Fibroblast of lung (primary cell): ENCODE measurements around the gene SPATA6L. TPM values are rescaled to one million over a fixed set of nuclear protein-coding genes. Genes with fewer than 3 reads are reported as not detected.

Experiments
- DNase-seq, 2 donors: peaks; one replicate each; pipeline versions ENCODE4 v3.0.0 to v3.0.0-alpha.2; 2010; ENCODE audit warnings: low read depth in 2 of 2
- H2AFZ ChIP-seq: 2 replicates; pipeline ENCODE4 v1.5.1; 2012; ENCODE audit warnings: low read length, control low read depth, inconsistent platforms
- H3K27ac ChIP-seq: 2 replicates; pipeline ENCODE4 v1.5.1; 2011; ENCODE audit warnings: low read length, control low read depth; ENCODE audit not compliant: insufficient read depth
- H3K27me3 ChIP-seq: 2 replicates; pipeline ENCODE4 v1.5.1; 2011; ENCODE audit warnings: mild to moderate bottlenecking, low read length; ENCODE audit not compliant: control insufficient read depth, insufficient read depth
- H3K36me3 ChIP-seq: 2 replicates; pipeline ENCODE4 v1.5.1; 2011; ENCODE audit warnings: low read length; ENCODE audit not compliant: control insufficient read depth, insufficient read depth
- H3K4me1 ChIP-seq: 2 replicates; pipeline ENCODE4 v1.5.1; 2011; ENCODE audit warnings: low read length; ENCODE audit not compliant: control insufficient read depth, insufficient read depth; ENCODE audit errors: extremely low read depth
- H3K4me2 ChIP-seq: 2 replicates; pipeline ENCODE4 v1.5.1; 2011; ENCODE audit warnings: low read length, control low read depth; ENCODE audit not compliant: insufficient read depth; ENCODE audit errors: extremely low read depth
- H3K4me3 ChIP-seq, 4 experiments: fragments of 200-600 bp in 1 of 4; sonication (generic) in 1 of 4; replicated peaks in 1 of 4; 2 replicates each; pipeline ENCODE4 v1.5.1; 2011 to 2016; ENCODE audit warnings: low read length in 4 of 4, low read depth in 3 of 4, mild to moderate bottlenecking in 3 of 4, control low read depth in 2 of 4, inconsistent platforms in 1 of 4, mixed read lengths in 1 of 4; ENCODE audit not compliant: insufficient read depth in 1 of 4; ENCODE audit errors: control extremely low read depth in 1 of 4
- H3K79me2 ChIP-seq: 2 replicates; pipeline ENCODE4 v1.5.1; 2012; ENCODE audit warnings: mild to moderate bottlenecking, low read length, inconsistent platforms; ENCODE audit not compliant: control insufficient read depth, insufficient read depth
- H3K9ac ChIP-seq: 2 replicates; pipeline ENCODE4 v1.5.1; 2011; ENCODE audit warnings: mild to moderate bottlenecking, low read length, control low read depth; ENCODE audit not compliant: insufficient read depth
- H3K9me3 ChIP-seq: 2 replicates; pipeline ENCODE4 v1.5.1; 2012; ENCODE audit warnings: low read depth, low read length; ENCODE audit not compliant: control insufficient read depth, insufficient read depth
- H4K20me1 ChIP-seq: 2 replicates; pipeline ENCODE4 v1.5.1; 2011; ENCODE audit warnings: low read length; ENCODE audit not compliant: control insufficient read depth, insufficient read depth; ENCODE audit errors: extremely low read depth
- EZH2 ChIP-seq: IDR thresholded peaks from 2 replicates; pipeline ENCODE4 v1.5.1; 2012; ENCODE audit warnings: low read length, control low read depth, mild to moderate bottlenecking; ENCODE audit errors: missing control alignments
- polyA plus RNA-seq, 2 donors: library from polyadenylated mRNA; depleted of rRNA in 1 of 2; stranded (reverse) in 1 of 2; unstranded in 1 of 2; fragments of >200 nt; gene quantifications; 2 replicates each; pipeline ENCODE4 v1.2.1, GENCODE V29; 2011 to 2012; ENCODE audit warnings: missing spikeins in 1 of 2
- total RNA-seq: library from RNA; depleted of rRNA; stranded (reverse); fragments of >200 nt; gene quantifications from 2 replicates; pipeline ENCODE4 v1.2.1, GENCODE V29; 2014
- TF ChIP-seq, protein P1 (sequence below), 2 donors: IDR thresholded peaks in 1 of 2; conservative IDR thresholded peaks in 1 of 2; 1 replicate in 1 of 2; 2 replicates in 1 of 2; pipeline ENCODE4 v1.5.1; 2011 to 2012; ENCODE audit warnings: low read length in 2 of 2, control low read depth in 1 of 2, inconsistent platforms in 1 of 2, low read depth in 1 of 2, mild to moderate bottlenecking in 1 of 2

SPATA6L gene
- total and polyA plus RNA-seq, 2 donors (not counting 1 experiment from before 2014, with no cell fraction given), result 0.54 to 1.2 TPM

DNA sequence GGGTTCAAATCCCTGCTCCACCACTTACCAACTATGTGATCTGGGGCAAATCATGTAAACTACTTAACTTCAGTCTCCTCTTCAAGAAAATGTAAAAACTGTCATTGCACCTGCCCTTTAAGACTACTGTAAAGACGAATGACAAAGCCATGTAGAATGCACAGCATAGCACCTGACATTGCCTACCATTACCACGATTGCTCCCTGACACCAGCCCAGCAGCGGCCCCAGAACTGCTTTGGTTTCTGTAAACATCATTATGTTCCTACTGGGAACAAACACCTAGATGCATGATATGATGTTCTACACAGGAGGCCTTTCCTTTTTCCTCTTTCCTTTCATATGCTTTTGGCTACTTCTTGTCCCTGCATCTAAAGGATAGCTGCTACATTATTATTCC lies 27.3 kb downstream of the SPATA6L start:
- Histone ChIP-seq H3K27ac (no peak overlapping the region), H3K4me3 (no peak overlapping the region), H2AFZ (no peak overlapping the region), H3K4me2 (no peak overlapping the region), H3K9me3 (no peaks in the 10 kb centered on the region), H3K36me3 (no peaks in the 10 kb centered on the region), H3K9ac (no peak overlapping the region), H4K20me1 (no peaks in the 10 kb centered on the region), H3K27me3 (no peaks in the 10 kb centered on the region), H3K79me2 (no peaks in the 10 kb centered on the region), H3K4me1 (no peaks in the 10 kb centered on the region)
- DNase-seq, result no peak
- TF ChIP-seq, protein P1, sequence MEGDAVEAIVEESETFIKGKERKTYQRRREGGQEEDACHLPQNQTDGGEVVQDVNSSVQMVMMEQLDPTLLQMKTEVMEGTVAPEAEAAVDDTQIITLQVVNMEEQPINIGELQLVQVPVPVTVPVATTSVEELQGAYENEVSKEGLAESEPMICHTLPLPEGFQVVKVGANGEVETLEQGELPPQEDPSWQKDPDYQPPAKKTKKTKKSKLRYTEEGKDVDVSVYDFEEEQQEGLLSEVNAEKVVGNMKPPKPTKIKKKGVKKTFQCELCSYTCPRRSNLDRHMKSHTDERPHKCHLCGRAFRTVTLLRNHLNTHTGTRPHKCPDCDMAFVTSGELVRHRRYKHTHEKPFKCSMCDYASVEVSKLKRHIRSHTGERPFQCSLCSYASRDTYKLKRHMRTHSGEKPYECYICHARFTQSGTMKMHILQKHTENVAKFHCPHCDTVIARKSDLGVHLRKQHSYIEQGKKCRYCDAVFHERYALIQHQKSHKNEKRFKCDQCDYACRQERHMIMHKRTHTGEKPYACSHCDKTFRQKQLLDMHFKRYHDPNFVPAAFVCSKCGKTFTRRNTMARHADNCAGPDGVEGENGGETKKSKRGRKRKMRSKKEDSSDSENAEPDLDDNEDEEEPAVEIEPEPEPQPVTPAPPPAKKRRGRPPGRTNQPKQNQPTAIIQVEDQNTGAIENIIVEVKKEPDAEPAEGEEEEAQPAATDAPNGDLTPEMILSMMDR (conservative IDR thresholded peaks at IDR 0.05 in 1 of 2, IDR thresholded peaks at IDR 0.05 in 1 of 2; ENCODE audit: low read depth in 1 of 2, low read length in 2 of 2), result no peak
- no peak for TF ChIP-seq EZH2

GRCh38 chr9:4630836-4631235 lies 35.4 kb downstream of the SPATA6L start:
- Histone ChIP-seq H4K20me1 (no peaks in the 10 kb centered on the region), H3K4me2 (no peak overlapping the region), H3K27ac (no peak overlapping the region), H3K79me2 (no peaks in the 10 kb centered on the region), H3K36me3 (no peaks in the 10 kb centered on the region), H3K4me3 (no peak overlapping the region), H3K9me3 (no peaks in the 10 kb centered on the region), H3K27me3 (no peaks in the 10 kb centered on the region), H3K9ac (no peak overlapping the region), H3K4me1 (no peaks in the 10 kb centered on the region), H2AFZ (no peak overlapping the region)
- peak in 1 of 2 donors; percentile 16 for DNase-seq
- TF ChIP-seq, protein P1 (conservative IDR thresholded peaks at IDR 0.05 in 1 of 2, IDR thresholded peaks at IDR 0.05 in 1 of 2; ENCODE audit: low read depth in 1 of 2, low read length in 2 of 2), result no peak
- TF ChIP-seq EZH2, result no peak

- Histone ChIP-seq H3K9ac (no peak overlapping the region), H2AFZ (no peak overlapping the region), H3K4me3 (no peak overlapping the region), H3K9me3 (no peaks in the 10 kb centered on the region), H3K27ac (no peak overlapping the region), H3K36me3 (no peaks in the 10 kb centered on the region), H4K20me1 (no peaks in the 10 kb centered on the region), H3K4me1 (no peaks in the 10 kb centered on the region), H3K79me2 (no peaks in the 10 kb centered on the region), H3K4me2 (no peak overlapping the region), H3K27me3 (no peaks in the 10 kb centered on the region)
- TF ChIP-seq EZH2, result no peak
- TF ChIP-seq, protein P1 (conservative IDR thresholded peaks at IDR 0.05 in 1 of 2, IDR thresholded peaks at IDR 0.05 in 1 of 2; ENCODE audit: low read depth in 1 of 2, low read length in 2 of 2), result no peak
- DNase-seq, result no peak
Measured at GRCh38 chr9:4622016-4622415, 44.3 kb downstream of the SPATA6L start.
